A673 (cell line): ENCODE results near the gene ETFRF1.

Experiments used
- CTCF ChIP-seq: fragments of 300-800, 200-600 bp; sonication (generic); conservative IDR thresholded peaks from 2 replicates; pipeline ENCODE4 v1.5.1; 2017; ENCODE audit warnings: low read depth, mild to moderate bottlenecking, antibody characterized with exemption, low read length, moderate library complexity, mixed read lengths
- EZH2 ChIP-seq: fragments of 200-600 bp; sonication (generic); IDR thresholded peaks from 2 replicates; pipeline ENCODE4 v1.6.1; 2017; ENCODE audit warnings: borderline replicate concordance, low read depth, mild to moderate bottlenecking, mixed read lengths, antibody characterized with exemption, low read length; ENCODE audit not compliant: poor library complexity, severe bottlenecking

DNA sequence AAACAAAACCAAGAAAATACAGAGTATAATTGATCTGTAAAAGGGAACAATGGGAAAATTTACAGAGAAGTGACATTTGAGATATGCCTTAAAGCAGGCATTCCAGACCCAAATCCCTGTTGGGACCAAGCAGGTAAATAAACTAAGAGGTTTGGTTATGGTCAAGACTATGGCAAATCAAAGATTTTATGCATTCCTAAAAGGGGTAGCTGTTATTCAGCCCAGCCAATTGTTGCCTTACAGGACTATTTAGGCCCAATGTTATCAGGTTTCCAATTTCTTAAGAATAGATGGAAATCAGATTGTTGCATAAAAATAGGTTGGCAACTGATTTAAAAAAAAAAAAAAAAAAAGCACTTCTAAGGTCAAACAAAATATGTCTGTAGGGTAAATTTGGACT, 5.4 kb upstream of the ETFRF1 start:
- TF ChIP-seq CTCF (no peak), EZH2 (no peak)
